T1000 (cell line): ENCODE results near the gene YWHAH.

ENCODE experiments used
- DNase-seq: peaks from one replicate; lab custom pipeline; 2025; ENCODE audit warnings: mixed read lengths; lab: John Stamatoyannopoulos, UW

The YWHAH gene

DNA sequence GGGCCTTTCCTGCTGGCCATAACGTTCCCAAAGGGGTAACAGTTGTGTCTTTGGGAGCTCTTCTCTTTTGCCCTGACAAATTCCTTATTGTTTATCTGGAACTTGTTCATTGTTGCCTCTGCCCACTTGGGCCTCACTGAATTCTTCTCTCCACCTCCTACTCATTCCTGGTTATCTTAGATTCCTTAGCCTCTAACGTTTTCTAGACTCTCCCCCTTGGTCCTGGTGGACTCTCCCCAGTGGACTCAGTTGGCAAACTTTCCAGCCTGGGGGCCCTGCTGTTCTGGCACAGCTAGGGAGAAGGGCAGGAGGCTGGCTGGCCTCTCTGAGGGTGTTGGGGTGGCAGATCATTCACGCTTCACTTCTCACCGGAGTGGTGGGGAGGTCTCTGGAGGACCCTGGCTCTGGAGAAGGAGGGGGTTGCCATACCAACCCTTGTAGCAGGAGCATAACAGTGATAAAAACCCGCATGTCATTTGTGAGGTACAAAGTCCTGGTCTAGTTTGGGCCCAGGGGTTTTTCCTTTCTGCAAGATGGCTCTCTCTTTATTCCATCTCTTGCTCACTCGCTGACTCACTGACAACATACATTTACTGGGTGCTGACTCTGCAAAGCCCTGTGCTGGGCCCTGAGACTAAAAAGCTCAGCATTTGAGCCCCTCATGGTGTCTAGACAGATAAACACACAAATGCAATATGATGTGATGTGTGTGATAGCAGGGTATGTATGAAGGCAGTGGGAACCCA lies 39.7 kb downstream of the YWHAH start:
- DNase-seq = no peak

- no peak for DNase-seq
Measured at GRCh38 chr22:31987218-31987617, 42.9 kb downstream of the YWHAH start.

DNA sequence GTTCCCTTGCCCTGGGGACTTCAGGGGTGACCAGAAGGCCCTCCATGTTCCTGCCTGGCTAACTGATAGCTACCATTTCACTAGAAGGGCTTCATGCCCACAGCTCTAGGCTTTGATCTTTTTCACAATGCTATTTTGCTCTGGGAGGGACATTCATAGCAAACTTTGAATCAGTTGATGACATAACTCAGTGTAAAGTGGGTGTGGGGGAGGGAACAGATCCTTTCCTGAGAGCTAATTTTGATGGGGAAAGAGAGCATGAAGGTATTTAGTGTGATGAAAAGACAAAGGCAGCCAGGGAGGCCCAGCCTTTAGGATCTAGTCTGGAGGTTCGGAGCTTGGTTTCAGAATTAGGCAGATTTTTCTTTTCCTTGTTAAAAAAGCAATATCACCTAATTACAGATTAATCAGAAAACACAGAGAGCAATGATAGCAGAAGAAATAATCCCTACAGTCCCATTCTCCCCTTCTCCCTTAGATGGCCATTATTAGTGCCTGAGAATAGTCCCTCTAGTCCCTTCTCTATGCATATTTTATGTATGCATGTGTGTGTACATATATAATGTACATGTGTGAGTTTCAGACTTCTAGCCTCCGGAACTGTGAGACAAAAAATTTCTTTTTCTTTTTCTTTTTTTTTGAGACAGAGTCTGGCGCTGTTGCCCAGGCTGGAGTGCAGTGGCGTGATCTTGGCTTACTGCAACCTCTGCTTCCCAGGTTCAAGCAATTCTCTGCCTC lies 46.9 kb downstream of the YWHAH start:
- DNase-seq = no peak

DNA sequence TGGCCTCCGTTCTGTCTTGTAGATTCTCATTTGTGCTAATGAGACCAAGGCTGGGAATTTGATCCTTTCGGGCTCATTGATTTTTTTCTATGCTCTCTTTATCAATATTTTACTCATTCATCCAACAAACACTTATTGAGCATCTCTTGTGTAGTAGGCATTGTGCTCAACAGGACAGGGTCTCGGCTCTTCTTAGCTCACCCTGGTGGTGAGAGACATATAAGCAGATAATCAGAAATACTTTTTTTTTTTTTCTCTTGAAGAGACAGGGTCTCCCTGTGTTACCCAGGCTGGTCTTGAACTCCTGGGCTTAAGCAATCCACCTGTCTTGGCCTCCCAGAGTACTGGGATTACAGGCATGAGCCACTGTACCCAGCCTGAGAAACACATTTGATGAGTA lies 50.7 kb downstream of the YWHAH start:
- DNase-seq = no peak

GRCh38 chr22:31995807-31996206 lies 51.5 kb downstream of the YWHAH start:
- DNase-seq = no peak

DNA sequence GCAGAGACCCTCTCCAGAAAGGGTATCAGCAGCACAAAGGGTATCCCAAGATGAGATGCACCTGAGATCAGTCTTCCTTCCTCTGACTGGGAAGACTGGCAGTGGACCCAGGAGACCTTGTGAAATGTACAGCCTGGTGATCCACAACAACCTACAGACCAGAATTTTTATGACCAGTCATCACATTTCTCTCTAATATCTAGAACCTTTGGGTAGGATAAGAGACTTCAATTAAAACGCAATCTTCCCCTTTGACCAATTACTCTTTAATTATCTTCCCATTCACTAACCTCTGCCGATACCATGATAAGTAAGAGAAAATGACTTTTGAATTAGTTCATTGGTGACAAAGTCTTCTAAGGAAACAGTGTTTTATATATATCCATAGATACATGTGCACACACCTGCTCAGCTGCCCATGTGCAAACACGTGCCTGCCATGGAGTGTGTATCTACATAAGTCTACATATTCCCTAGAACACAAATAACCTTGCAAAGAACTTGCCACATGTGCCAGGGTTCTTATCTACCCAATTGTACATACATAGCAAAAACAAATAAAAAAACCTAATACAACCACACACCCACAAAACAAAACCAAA lies 54.5 kb downstream of the YWHAH start:
- no peak for DNase-seq

GRCh38 chr22:32000181-32000580 lies 55.8 kb downstream of the YWHAH start:
- DNase-seq = no peak

DNA sequence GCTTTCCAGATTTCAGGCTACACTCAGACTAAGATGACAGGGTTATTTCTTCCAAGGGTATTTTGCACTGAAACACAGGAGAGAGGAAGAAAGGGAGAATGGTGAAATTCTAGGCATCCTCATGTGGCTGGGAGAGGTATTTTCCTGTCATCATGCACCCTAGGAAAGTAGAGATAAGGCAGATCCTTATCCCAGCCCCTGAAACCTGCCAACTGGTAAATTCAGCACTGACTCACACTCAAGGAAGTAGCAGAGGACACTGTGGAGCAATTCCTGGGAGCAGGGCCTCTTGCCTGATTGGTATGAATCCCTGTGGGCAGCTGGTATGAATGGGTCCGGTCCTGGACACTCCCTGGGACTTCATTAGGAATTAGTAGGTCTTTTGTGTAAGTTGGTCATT lies 61.1 kb downstream of the YWHAH start:
- no peak for DNase-seq
